AG08396 (cell line): ENCODE results near the gene RFC3.

ENCODE experiments used
- DNase-seq: peaks from one replicate; pipeline ENCODE4 v3.0.0; 2012; ENCODE audit warnings: low spot score, mixed read lengths

RFC3 gene

DNA sequence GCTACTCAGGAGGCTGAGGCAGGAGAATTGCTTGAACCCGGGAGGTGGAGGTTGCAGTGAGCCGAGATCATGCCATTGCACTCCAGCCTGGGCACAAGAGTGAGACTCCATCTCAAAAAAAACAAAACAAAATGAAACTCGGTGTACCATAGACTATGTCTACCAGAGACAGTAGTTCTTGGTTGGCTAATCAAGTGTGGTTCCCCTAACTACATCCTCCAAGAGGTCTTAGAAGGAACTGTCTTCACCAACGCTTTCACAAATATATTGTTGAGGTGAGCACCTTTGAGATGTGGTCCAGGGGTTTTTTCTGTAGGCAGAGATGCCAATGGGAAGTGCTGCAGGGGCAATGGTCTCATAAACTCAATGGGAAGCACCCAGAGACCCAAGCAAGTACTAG lies 48.0 kb downstream of the RFC3 start:
- DNase-seq: no peak

DNA sequence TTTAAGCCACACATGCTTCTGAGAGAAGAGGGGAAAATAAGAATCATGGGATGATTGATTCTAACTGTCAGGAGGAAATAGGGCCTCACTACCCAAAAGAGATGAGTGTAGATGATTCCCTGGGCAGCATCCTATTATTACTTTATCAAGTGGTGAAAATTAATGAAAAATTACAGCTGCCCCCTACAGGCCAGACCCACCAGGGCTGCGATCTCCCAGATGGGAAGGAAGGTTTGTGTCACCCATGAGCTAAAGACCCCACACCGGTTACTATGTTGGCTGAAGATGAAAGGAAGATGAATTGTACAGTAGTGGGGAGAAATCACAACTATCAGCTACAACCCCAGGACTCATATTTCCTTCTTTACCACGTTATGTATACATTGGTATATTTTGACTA lies 49.5 kb downstream of the RFC3 start:
- no peak for DNase-seq

DNA sequence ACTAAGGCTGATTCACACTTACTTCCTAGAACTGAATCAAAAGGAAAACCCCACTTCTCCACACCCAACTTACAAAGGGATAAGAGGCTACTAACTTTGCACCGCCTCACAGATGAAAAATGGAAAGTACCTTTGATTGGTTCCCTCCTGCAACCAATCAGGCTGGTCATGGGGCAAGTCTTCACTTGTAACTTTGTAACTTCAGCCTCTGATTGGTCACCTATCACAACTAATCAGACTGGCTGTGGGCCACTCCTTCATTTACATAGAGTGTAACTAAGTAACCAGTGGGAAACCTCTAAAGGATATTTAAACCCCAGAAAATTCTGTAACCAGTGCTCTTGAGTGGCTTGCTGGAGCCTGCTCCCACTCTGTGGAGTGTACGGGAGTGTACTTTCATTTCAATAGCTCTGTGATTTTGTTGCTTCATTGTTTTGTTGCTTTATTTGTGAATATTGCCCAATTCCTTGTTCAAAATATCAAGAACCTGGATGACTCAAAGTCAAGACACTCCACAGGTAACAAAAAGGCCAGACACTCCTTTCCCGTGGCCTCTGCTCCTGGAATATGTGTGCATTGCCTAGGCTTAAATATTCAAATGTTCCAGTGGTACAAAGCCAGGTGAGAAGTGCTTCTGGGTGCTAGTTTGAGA lies 50.5 kb downstream of the RFC3 start:
- DNase-seq: no peak

DNA sequence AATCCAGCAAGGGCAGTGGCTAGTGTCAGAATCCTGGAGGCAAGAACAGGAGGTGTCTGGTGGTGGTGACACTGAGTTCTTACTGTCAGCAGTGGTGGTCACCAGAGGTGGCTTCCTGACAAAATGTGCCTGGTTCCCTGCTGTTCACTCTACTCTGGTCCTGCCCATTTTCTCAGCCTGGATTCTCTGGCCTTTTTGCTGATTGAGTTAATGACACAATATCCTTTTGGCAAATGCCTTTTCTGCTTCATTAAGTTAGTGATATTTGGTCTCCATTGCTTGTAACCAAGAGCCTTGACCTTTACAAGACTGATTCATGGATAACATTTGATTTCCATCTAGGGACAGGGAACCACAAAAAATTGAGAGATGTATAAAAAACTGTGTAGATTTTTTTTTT lies 51.1 kb downstream of the RFC3 start:
- DNase-seq: no peak

DNA sequence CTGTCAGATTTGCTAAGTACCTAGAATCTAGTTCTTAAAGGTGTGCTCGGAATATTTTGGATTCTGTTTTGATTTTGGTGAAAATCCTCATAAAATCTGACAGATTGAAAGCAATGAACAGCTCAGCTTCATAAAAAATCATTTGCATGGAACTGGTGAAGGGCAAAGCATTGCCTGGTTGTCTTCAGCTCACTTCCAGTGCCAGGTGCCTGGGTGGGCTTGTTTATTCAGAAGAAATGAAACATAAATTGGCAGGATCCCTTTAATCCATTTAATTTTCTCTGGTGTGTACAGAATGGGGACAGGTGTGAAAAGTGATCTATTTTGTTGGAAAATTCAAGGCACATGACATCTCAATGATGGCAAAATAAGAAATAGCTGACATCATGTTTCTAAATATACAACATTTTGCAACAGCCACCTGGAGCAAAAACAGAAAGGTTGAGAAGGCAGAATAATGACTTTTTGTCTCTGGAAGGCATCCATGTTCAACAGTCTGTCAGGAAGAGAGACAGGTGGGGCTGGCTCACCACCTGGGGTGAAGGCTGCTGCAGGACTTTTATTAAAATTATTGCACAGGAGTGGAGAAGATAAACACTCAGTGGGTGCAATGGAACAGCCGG lies 52.2 kb downstream of the RFC3 start:
- DNase-seq: no peak

DNA sequence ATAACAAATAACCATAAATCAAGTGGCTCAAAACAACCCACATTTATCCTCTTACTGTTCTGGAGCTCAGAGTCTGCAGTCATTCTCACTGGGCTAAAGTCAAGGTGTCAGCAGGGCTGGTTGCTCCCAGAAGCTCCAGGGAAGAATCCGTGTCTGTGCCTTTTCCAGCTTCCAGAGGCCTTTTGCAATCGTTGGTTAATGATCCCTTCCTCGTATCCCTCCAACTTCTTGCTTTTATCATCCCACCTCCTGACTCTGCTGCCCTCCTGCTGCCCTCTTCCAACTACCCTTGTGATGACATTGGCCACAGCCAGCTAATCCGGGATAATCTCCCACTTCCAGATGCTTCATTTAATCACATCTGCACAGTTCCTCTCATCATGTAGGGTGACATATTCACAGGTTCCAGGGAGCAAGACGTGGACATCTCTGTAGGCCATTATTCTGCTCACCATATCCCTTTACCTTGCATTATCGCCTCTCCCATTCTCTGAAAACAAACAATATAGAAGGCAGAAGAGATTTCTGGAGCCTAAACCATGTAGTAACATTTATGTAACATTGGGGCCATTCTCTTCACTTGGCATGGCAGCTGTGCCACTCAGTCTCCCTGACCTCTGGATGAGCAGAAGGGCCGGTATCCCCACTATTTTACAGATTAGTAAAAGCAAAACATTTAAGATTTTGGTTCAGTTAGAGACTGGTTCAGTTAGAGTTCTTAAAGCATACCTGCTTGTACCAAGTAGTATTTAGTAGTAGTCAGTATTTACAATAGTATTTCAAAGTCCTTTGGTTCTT lies 53.5 kb downstream of the RFC3 start:
- DNase-seq: no peak

DNA sequence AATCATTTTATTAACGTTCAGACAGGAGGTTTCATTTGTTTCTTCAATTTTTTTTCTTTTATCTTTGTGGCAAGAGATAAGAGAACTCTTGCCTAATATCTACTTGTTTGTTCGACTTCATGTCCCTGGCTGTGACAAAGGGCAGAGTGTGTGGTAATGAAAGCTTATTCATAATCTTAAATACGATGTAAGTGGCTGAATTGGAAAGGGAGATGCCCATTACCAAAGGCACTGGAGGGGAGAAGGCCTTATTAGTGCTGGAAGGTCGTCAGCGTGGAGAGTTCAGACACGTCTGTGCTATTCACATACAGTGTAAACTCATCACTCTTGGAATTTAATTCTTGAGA lies 54.0 kb downstream of the RFC3 start:
- DNase-seq: no peak

DNA sequence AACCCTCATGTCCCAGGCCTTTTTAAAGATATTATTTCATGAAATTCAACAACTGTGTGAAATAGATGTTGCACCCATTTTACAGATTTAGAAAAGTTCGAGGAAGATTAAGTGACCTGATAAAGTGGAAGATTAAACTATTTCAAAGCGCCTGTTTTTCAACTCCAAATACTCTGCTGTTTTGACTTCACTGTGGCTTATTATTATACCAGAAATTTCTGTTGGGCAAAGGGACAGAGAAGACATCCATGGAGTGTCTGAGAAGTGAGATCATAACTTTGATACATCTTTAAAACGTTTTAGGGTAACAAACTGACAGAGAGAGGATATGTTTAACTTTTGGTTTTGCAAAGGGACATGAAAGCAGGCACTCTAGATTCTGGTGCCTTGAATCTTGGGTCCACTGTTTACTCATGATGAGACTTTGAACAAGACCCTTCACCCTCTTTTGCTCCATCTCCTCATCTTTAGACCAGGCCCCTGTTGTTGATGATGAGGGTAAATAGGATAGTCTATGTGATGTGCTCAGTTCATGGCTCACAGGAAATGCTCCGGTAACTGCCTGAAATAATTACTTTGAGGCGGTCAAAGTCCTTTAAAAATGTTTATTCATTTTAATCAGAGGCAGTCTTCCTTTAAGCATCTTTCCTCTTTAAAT lies 55.4 kb downstream of the RFC3 start:
- DNase-seq: no peak

DNA sequence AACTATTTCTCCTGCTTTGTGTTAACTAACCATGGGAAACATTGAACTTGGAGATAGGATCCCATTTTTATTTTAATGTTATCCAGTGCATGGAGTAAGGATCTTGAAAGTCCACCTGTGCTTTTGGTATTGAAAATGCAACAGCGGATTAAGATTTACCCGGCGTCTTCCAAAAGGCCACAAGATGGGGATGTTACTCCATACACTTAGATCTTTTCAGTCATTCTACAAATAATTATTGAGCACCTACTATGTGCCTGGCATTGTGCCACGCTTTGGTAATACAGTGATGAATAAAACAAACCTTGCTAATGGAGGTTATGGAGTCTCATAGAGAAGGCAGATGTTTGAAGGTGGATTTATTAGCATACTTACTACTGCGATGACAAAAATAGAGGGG lies 56.9 kb downstream of the RFC3 start:
- DNase-seq: no peak

DNA sequence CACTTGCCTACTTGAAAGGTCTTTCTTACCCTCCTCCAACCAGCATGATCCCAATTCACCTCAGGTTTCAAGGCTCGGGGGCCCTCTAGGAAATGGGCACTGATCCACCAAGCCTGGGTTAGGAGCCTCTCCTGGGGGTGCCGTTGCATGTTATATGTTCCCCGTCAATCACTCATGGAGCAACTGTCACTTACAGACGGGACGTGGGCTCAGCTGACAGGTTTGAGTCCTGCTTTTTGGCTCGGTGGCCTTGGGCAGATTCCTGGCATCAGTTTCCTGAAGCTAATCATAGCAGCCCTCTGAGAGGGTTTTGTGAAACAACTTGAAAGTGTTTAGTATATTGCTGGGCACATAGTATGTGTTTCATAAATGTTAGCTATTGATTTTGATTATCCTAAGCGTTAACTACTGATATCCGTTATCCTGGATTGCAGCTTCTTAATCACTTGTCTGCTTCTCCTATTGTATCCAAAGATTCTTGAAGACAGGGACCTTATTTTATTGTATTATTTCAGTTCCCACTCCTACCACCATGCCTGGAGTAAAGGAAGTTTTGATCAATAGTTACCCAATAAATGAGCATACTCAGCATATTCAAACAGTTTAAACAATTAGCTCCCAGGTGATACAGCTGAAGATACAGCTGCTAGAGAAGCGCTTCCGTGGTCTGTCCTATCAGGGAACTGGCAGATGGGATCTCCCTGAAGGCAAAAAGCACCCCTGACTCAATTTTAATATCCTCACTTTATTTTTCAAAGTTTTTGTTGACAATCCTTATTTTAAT lies 57.9 kb downstream of the RFC3 start:
- DNase-seq: no peak

DNA sequence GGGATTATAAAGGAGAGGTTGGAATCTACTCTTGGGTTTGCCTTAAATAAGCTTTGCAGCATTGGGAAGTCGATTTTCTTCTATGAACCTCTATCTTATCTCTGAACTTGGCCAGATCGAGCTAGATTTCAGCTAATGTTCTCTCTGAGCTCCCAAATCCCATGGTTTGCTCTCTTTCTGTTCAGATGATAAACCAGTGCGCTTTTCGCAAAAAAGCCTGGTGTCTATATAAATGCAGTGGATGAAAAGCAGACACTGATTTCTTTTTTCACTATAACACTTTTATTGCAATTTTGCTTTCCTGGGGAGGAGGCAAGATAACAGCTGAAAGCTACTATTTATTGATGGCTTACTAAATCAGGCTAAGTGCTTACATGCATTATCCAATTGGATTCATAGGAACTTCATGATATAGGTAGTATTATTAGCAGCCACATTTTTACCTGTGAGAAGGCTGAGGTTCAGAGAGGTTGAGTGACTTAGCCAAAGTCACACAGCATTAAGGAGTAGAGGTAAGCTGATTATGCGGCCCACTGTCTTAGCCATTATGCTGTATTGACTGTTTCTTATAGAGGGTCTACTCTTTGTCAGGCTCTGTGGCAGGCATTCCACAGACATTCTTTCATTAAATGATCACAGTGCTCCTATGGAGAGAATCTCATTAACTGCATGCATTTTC lies 58.9 kb downstream of the RFC3 start:
- no peak for DNase-seq

DNA sequence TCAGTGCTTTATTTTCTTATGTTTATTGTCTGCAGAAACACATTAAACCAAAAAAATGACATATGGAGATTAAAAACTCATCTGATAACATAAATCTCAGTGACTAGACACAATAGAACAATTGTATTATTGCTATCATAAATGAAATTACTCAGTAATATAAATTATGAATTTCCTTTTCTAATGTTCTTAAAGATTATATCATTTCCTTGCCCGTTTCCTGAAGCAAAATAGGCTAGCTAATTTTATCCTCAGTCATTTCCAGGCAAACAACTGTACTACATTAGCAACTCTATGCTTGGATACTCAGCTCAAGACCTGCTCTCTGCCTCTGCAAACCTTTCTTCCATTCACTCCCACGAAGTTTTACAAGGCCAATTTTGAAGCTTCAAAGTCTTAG lies 61.2 kb downstream of the RFC3 start:
- no peak for DNase-seq

DNA sequence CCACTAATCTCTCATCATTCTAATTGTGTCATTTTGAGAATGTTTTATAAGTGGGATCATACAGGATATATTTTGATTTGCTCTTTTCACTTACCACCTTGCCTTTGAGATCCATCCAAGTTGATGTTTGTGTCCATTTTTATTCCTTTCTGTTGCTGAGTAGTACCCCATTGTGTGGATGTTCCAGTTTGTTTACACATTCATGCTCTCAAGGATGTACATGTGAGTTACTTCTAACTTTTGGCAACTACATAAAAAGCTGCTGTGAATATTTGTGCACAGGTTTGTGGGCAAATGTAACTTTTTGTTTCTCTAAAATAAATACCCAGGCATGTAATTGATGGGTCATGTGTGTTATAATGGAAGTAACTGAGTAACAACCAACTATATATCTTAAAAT lies 64.9 kb downstream of the RFC3 start:
- DNase-seq: no peak

DNA sequence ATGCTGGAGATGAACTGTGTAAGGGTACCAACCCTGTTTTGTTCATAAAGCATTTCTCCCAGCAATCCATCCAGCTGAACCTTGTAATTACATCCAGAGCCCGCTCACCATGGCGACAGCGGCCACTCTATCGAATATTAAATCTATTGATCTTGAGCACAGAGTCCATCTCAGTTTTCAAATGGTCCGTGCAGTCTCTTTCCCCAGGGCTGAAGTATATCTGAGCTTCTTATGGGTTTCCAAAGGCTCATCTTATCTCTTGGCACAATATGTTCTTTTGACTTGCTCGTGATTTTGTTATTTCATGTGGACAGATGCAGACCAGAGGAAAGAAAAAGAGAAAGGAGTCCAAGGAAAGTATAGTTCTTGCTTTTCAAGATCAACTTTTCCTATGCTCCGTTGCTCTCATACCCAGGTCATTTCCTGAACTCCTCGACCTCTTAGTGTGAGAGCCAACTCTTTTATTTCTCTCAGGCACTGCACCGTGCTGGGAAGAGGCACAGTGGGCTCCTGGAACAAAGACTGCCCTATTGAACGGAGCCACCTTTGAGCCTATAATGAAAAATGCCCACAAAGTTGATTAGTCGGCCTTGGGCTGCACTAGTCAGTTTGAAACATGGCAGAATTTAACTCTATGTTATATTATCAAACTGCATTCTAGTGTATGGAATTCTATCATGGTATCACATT lies 66.7 kb downstream of the RFC3 start:
- DNase-seq: no peak
